HG03469 (cell line): ENCODE data around the gene RHD.
"Not testable (repeated sequence)": the region's sequence is repeated elsewhere in the genome, so short reads cannot be mapped to it uniquely, and the experiment has no call there.

Experiments used
- ATAC-seq: cut with Tn5 transposase; IDR thresholded peaks from one replicate; pipeline ENCODE4 v1.9.1; 2021; ENCODE audit warnings: mild to moderate bottlenecking, moderate library complexity, moderate number of reproducible peaks; ENCODE audit not compliant: unreplicated experiment

The RHD gene

GRCh38 chr1:25347556-25347955 is 75.2 kb downstream of the RHD start:
- no peak for ATAC-seq

- no peak for ATAC-seq
These were observed 77.3 kb downstream of the RHD start for GRCh38 chr1:25349606-25350005.

GRCh38 chr1:25355841-25356395 is 83.6 kb downstream of the RHD start:
- ATAC-seq: no peak

GRCh38 chr1:25356441-25356840 is 84.1 kb downstream of the RHD start:
- no peak for ATAC-seq

- no peak for ATAC-seq
These were observed 84.5 kb downstream of the RHD start for GRCh38 chr1:25356848-25357247.

- no peak for ATAC-seq
These were observed 88.6 kb downstream of the RHD start for GRCh38 chr1:25360596-25361581.

- ATAC-seq: no peak
These were observed 89.6 kb downstream of the RHD start for GRCh38 chr1:25361901-25362300.

- not testable (repeated sequence) for ATAC-seq
These were observed 90.6 kb downstream of the RHD start for GRCh38 chr1:25362634-25363559.

GRCh38 chr1:25369241-25369640 is 96.9 kb downstream of the RHD start:
- ATAC-seq: no peak

- ATAC-seq: not testable (repeated sequence)
These were observed 97.5 kb downstream of the RHD start for GRCh38 chr1:25369691-25370271.

- not testable (repeated sequence) for ATAC-seq
These were observed 99.4 kb downstream of the RHD start for GRCh38 chr1:25371757-25372156.

GRCh38 chr1:25378367-25378766 is 106.1 kb downstream of the RHD start:
- not testable (repeated sequence) for ATAC-seq
